Raji (cell line): ENCODE results near the gene TPCN2.

Experiments used
- POLR2A ChIP-seq: IDR thresholded peaks from 2 replicates; pipeline ENCODE4 v1.6.1; 2011; ENCODE audit warnings: low read depth, low read length, control low read depth; ENCODE audit not compliant: insufficient read depth

Gene TPCN2

GRCh38 chr11:69058511-69059270 lies 10.0 kb downstream of the TPCN2 start:
- no peak for TF ChIP-seq POLR2A

GRCh38 chr11:69059429-69059828 lies 10.7 kb downstream of the TPCN2 start:
- TF ChIP-seq POLR2A: no peak

GRCh38 chr11:69059985-69060384 lies 11.3 kb downstream of the TPCN2 start:
- no peak for TF ChIP-seq POLR2A

GRCh38 chr11:69060806-69061712 lies 12.3 kb downstream of the TPCN2 start:
- no peak for TF ChIP-seq POLR2A

GRCh38 chr11:69061713-69062053 lies 13.0 kb downstream of the TPCN2 start:
- TF ChIP-seq POLR2A: no peak

GRCh38 chr11:69062169-69062855 lies 13.6 kb downstream of the TPCN2 start:
- TF ChIP-seq POLR2A: no peak

GRCh38 chr11:69062873-69063651 lies 14.3 kb downstream of the TPCN2 start:
- TF ChIP-seq POLR2A: no peak

GRCh38 chr11:69063652-69064260 lies 15.0 kb downstream of the TPCN2 start:
- TF ChIP-seq POLR2A: no peak

GRCh38 chr11:69064394-69064957 lies 15.7 kb downstream of the TPCN2 start:
- TF ChIP-seq POLR2A: no peak

- no peak for TF ChIP-seq POLR2A
Measured at GRCh38 chr11:69065147-69065710, 16.5 kb downstream of the TPCN2 start.

GRCh38 chr11:69066122-69067112 lies 17.7 kb downstream of the TPCN2 start:
- no peak for TF ChIP-seq POLR2A

GRCh38 chr11:69067200-69067599 lies 18.5 kb downstream of the TPCN2 start:
- no peak for TF ChIP-seq POLR2A
